Measurements from ENCODE around the gene SCARB1. TPM values are rescaled to one million over a fixed set of nuclear protein-coding genes. Genes with fewer than 3 reads are reported as not detected.

The SCARB1 gene
- polyA plus RNA-seq, 4 donors: 41.9 to 230 (median 180) TPM

DNA sequence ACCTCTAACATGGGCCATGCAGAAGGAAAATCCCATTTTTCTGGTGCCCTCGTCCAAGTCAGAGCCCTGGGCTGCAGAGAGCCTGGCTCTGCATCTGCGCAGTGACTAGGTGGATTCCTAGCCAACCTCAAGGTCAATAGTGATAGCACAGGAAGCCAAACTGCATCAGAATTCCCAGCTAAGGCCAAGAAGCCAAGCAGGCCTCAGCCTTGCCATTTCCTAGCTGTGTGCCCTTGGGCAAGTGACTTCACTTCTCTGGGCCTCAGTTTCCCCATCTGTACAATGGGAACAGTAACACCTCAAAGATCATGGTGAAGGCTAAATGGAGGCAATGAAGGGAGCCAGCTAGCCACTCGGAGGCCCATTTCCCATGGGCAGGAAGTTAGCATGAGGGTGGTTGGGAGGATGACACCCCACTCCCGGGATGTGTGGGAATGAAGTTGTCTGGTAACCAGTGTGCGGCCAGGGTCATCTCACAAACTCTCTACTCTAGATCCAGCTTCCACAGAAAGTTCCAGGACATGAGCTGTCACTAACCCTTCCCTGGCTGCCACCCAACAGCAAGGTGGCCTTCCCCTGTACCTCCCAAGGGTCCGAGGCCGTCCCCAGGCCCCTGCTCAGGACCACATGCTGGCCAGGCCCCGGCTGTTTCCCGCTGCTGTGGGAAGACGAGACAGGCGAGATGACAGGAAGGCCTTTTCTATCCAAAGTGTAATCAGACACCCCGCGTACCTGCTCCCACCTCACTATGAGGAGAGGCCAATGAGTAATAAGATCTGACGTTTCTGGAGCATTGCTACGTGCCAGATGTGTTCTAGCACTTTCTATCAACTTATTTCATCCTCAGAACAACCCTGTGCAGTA is 125.7 kb downstream of the SCARB1 start:
- no peak for DNase-seq
- Histone ChIP-seq H3K27ac (ENCODE audit: low read depth in 1 of 3, low read length in 2 of 3) (no peak overlapping the region), H3K36me3 (ENCODE audit: control insufficient read depth in 3 of 3, insufficient read depth in 2 of 3, low read depth in 1 of 3, low read length in 3 of 3) (no peaks in the 10 kb centered on the region), H3K27me3 (ENCODE audit: control insufficient read depth in 3 of 3, insufficient read depth in 3 of 3, low read length in 3 of 3) (peaks cover 0 to 5% (median 0%) of the 10 kb centered on the region in 3 donors), H3K4me1 (ENCODE audit: control insufficient read depth in 3 of 3, insufficient read depth in 2 of 3, low read depth in 1 of 3, low read length in 2 of 3) (peaks cover 0 to 9% (median 0%) of the 10 kb centered on the region in 3 donors), H3K4me3 (ENCODE audit: low read depth in 1 of 3, low read length in 3 of 3) (no peak overlapping the region), H3K9me3 (ENCODE audit: control insufficient read depth in 2 of 2, insufficient read depth in 1 of 2, low read depth in 1 of 2, low read length in 1 of 2) (peaks cover 0 to 8% of the 10 kb centered on the region in 2 donors)
- WGBS, 3 donors: 81 to 89% (median 86%) methylated on average over 15 of the region's 15 CpGs
- FAIRE-seq: no peak

DNA sequence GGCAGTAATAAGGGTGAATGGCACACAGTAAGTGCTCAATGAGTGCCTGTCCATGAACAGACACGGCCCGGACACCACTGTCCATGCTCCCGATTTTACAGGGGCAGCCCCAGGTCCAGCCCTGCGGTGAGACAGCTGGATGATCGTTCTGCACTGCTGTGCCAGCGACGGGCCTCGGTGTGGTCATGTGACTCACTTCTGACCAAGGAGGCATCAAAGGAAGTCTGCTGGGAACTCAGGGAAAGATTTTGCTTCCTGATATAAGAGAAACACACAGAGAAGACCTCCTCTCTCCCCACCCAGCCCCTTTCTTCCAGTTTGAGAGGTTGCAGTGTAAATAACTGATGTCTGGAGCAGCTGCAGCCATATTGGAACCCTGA is 126.6 kb downstream of the SCARB1 start:
- Histone ChIP-seq H3K4me1 (ENCODE audit: control insufficient read depth in 3 of 3, insufficient read depth in 2 of 3, low read depth in 1 of 3, low read length in 2 of 3) (peaks cover 0 to 9% (median 0%) of the 10 kb centered on the region in 3 donors), H3K4me3 (ENCODE audit: low read depth in 1 of 3, low read length in 3 of 3) (no peak overlapping the region), H3K9me3 (ENCODE audit: control insufficient read depth in 2 of 2, insufficient read depth in 1 of 2, low read depth in 1 of 2, low read length in 1 of 2) (peaks cover 0 to 8% of the 10 kb centered on the region in 2 donors), H3K36me3 (ENCODE audit: control insufficient read depth in 3 of 3, insufficient read depth in 2 of 3, low read depth in 1 of 3, low read length in 3 of 3) (no peaks in the 10 kb centered on the region), H3K27ac (ENCODE audit: low read depth in 1 of 3, low read length in 2 of 3) (no peak overlapping the region), H3K27me3 (ENCODE audit: control insufficient read depth in 3 of 3, insufficient read depth in 3 of 3, low read length in 3 of 3) (peaks cover 0 to 5% (median 0%) of the 10 kb centered on the region in 3 donors)
- WGBS, 3 donors: 69 to 79% (median 76%) methylated on average over 8 of the region's 8 CpGs
- no peak for FAIRE-seq
- DNase-seq: no peak

DNA sequence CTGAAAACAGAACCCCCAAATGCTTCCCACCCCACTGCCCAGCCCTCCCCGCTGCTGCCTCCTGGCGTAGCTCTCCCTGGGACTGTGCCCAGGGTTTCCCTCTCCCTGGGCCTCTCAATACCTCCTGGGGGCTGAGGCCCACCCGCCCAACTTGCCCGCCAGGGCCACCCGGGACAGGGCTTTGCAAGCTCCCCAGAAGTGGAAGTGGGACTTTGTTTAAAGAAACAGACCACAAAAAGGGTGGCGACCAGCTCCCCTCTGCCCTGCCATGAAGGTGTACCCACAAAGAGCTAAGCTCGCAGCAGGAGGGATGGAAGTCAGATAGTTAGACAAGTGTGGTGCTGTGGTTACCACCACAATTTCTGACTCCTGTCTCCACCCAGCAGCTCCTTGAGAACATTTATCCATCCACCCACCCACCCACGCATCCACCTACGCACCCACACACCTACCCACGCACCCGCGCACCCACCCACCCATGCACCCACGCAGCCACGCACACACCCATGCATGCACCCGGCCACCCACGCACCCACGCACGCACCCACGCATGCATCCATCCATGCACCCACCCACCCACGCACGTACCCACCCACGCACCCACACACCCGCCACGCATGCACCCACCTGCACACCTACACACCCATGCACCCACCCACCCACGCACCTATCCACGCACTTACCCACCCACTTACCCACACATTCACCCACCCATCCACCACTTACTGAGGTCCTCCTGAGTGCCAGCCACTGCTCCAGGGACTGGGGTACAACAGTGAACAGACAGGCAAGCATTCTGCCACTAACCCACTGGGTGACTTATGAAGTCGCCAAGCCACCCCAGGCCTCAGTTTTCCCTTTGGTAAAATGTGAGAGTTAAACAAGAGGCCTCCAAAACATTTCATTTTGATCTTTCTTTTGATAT is 127.3 kb downstream of the SCARB1 start:
- 70 to 77% (median 72%) methylated on average over 23 to 27 of the region's 27 CpGs for WGBS, 3 donors
- FAIRE-seq (no peak), DNase-seq (no peak)
- no peak overlapping the region for H3K27ac ChIP-seq (ENCODE audit: low read depth in 1 of 3, low read length in 2 of 3)
- H3K4me3 ChIP-seq (ENCODE audit: low read depth in 1 of 3, low read length in 3 of 3): no peak overlapping the region
- peaks cover 0 to 9% (median 0%) of the 10 kb centered on the region in 3 donors for H3K4me1 ChIP-seq (ENCODE audit: control insufficient read depth in 3 of 3, insufficient read depth in 2 of 3, low read depth in 1 of 3, low read length in 2 of 3)
- peaks cover 0 to 13% of the 10 kb centered on the region in 2 donors for H3K9me3 ChIP-seq (ENCODE audit: control insufficient read depth in 2 of 2, insufficient read depth in 1 of 2, low read depth in 1 of 2, low read length in 1 of 2)
- no peaks in the 10 kb centered on the region for H3K36me3 ChIP-seq (ENCODE audit: control insufficient read depth in 3 of 3, insufficient read depth in 2 of 3, low read depth in 1 of 3, low read length in 3 of 3)
- H3K27me3 ChIP-seq (ENCODE audit: control insufficient read depth in 3 of 3, insufficient read depth in 3 of 3, low read length in 3 of 3): peaks cover 0 to 5% (median 0%) of the 10 kb centered on the region in 3 donors

DNA sequence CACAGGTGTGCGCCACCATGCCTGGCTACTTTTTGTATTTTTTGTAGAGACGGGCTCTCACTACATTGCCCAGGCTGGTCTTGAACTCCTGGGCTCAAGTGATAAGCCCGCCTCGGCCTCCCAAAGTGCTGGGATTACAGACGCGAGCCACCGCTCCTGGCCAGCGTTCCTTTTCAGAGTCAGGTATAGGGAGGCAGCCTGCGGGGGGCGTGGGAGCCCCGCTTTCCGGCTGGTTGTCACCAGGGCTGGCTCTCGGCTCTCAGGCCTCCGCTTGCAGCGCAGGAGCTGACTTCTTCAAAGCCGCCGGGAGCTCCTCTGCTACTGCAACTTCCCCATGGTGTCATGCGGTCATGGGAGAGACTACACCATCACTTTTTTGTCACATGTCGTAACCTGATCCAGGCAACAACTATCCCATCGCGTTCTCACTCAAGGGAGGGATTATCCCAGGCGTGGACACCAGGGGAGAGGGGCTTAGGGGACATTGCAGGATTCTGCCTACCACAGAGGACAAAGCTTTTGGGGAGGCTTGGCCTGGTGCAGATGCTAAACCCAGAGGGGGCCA is 129.4 kb downstream of the SCARB1 start:
- Histone ChIP-seq H3K9me3 (ENCODE audit: control insufficient read depth in 2 of 2, insufficient read depth in 1 of 2, low read depth in 1 of 2, low read length in 1 of 2) (peaks cover 0 to 4% of the 10 kb centered on the region in 2 donors), H3K36me3 (ENCODE audit: control insufficient read depth in 3 of 3, insufficient read depth in 2 of 3, low read depth in 1 of 3, low read length in 3 of 3) (no peaks in the 10 kb centered on the region), H3K27ac (ENCODE audit: low read depth in 1 of 3, low read length in 2 of 3) (peak overlapping the region in 1 of 3 donors; percentile 65), H3K27me3 (ENCODE audit: control insufficient read depth in 3 of 3, insufficient read depth in 3 of 3, low read length in 3 of 3) (peaks cover 0 to 5% (median 0%) of the 10 kb centered on the region in 3 donors), H3K4me3 (ENCODE audit: low read depth in 1 of 3, low read length in 3 of 3) (no peak overlapping the region), H3K4me1 (ENCODE audit: control insufficient read depth in 3 of 3, insufficient read depth in 2 of 3, low read depth in 1 of 3, low read length in 2 of 3) (peaks cover 0 to 9% (median 0%) of the 10 kb centered on the region in 3 donors)
- FAIRE-seq (no peak), DNase-seq (no peak)
- WGBS, 3 donors: 76 to 89% (median 76%) methylated on average over 22 of the region's 22 CpGs

DNA sequence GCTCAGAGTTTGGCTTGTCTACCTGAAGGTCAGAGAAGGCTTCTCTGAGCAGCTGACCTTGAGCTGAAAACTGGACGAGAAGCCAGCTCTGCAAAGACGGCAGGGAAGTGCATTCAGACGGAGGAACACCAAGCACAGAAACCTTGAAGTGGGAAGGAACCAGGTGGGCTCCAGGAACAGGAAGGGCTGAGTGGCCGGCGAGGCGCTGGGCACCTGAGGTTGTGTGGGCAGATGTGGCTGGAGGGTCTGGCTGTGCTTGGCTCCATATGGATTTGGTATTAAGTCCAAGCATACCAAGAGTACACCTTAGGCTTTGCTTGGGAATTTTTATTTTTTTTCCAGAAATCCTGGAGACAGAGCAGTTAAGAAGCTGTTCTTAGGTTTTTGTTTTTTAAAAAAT is 130.6 kb downstream of the SCARB1 start:
- H3K27ac ChIP-seq (ENCODE audit: low read depth in 1 of 3, low read length in 2 of 3): no peak overlapping the region
- H3K9me3 ChIP-seq (ENCODE audit: control insufficient read depth in 2 of 2, insufficient read depth in 1 of 2, low read depth in 1 of 2, low read length in 1 of 2): peaks cover 0 to 4% of the 10 kb centered on the region in 2 donors
- no peaks in the 10 kb centered on the region for H3K27me3 ChIP-seq (ENCODE audit: control insufficient read depth in 3 of 3, insufficient read depth in 3 of 3, low read length in 3 of 3)
- no peaks in the 10 kb centered on the region for H3K36me3 ChIP-seq (ENCODE audit: control insufficient read depth in 3 of 3, insufficient read depth in 2 of 3, low read depth in 1 of 3, low read length in 3 of 3)
- no peak for FAIRE-seq
- H3K4me1 ChIP-seq (ENCODE audit: control insufficient read depth in 3 of 3, insufficient read depth in 2 of 3, low read depth in 1 of 3, low read length in 2 of 3): peaks cover 0 to 2% (median 0%) of the 10 kb centered on the region in 3 donors
- no peak overlapping the region for H3K4me3 ChIP-seq (ENCODE audit: low read depth in 1 of 3, low read length in 3 of 3)
- no peak for DNase-seq
- 83 to 88% (median 85%) methylated on average over 6 of the region's 6 CpGs for WGBS, 3 donors

DNA sequence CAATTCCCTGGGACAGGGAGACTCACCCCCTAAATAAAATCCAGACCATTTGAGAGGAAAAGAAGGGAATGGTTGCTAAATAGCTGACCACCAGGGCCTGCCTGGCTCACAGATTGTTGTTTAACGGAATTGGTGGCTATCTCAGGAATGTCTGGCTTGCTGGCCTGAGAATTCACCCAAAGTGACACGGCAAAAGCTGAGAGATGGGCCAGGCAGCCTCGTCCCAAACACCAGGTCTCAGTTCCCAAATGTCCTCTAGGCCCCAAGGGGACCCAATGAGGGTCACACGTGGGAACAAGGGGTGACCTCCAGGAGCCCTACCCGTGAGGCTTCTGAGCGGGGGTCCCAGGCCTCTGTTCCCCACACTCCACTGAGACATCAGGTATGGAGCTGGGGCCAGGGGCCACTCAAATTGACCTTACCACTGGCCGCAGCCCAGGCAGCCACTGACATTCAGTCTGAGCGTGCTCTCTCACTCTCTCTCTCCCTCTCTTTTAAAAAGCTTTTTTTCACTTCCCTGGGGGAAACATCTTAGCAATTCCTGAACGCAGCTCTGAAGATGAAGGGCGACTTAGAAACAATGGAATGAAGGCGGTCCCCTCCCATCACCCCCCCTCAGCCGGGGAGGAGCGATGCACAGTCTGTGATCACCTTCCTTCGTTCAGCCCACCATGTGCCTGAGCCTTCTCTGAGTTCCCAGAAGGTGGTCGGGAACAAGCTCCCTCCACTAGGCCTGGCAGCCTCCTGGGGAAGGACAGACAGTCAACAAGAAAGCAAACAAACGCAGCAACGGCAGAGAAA is 131.2 kb downstream of the SCARB1 start:
- Histone ChIP-seq H3K27me3 (ENCODE audit: control insufficient read depth in 3 of 3, insufficient read depth in 3 of 3, low read length in 3 of 3) (no peaks in the 10 kb centered on the region), H3K4me1 (ENCODE audit: control insufficient read depth in 3 of 3, insufficient read depth in 2 of 3, low read depth in 1 of 3, low read length in 2 of 3) (peaks cover 0 to 2% (median 0%) of the 10 kb centered on the region in 3 donors), H3K9me3 (ENCODE audit: control insufficient read depth in 2 of 2, insufficient read depth in 1 of 2, low read depth in 1 of 2, low read length in 1 of 2) (peaks cover 0 to 4% of the 10 kb centered on the region in 2 donors), H3K4me3 (ENCODE audit: low read depth in 1 of 3, low read length in 3 of 3) (no peak overlapping the region), H3K27ac (ENCODE audit: low read depth in 1 of 3, low read length in 2 of 3) (no peak overlapping the region), H3K36me3 (ENCODE audit: control insufficient read depth in 3 of 3, insufficient read depth in 2 of 3, low read depth in 1 of 3, low read length in 3 of 3) (no peaks in the 10 kb centered on the region)
- WGBS, 3 donors: 80 to 87% (median 81%) methylated on average over 17 of the region's 17 CpGs
- no peak for FAIRE-seq
- DNase-seq: no peak

DNA sequence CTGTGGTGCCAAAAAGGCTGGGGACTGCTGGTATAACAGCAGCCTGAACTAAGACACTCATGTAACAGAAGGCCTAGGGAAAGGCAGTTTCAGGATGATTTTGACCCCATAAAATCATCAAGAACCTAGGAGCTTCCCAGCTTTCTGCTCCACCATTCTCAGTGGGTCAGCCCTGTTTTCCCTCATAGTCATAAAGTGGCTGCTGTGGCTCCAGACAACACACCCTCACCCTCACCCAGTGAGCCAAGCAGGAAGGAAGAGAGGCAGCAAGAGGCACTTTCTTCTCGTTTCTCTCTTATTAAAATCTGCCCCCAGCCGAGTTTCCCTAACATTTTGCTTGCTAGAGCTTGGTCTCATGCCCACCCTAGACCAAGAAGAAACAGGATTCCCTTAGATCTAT is 131.8 kb downstream of the SCARB1 start:
- Histone ChIP-seq H3K9me3 (ENCODE audit: control insufficient read depth in 2 of 2, insufficient read depth in 1 of 2, low read depth in 1 of 2, low read length in 1 of 2) (peaks cover 0 to 4% of the 10 kb centered on the region in 2 donors), H3K27me3 (ENCODE audit: control insufficient read depth in 3 of 3, insufficient read depth in 3 of 3, low read length in 3 of 3) (no peaks in the 10 kb centered on the region), H3K36me3 (ENCODE audit: control insufficient read depth in 3 of 3, insufficient read depth in 2 of 3, low read depth in 1 of 3, low read length in 3 of 3) (no peaks in the 10 kb centered on the region), H3K4me3 (ENCODE audit: low read depth in 1 of 3, low read length in 3 of 3) (no peak overlapping the region), H3K27ac (ENCODE audit: low read depth in 1 of 3, low read length in 2 of 3) (no peak overlapping the region), H3K4me1 (ENCODE audit: control insufficient read depth in 3 of 3, insufficient read depth in 2 of 3, low read depth in 1 of 3, low read length in 2 of 3) (peaks cover 0 to 5% (median 0%) of the 10 kb centered on the region in 3 donors)
- no peak for FAIRE-seq
- 83 to 94% (median 87%) methylated on average over 2 of the region's 2 CpGs for WGBS, 3 donors
- DNase-seq: no peak
